ENCODE measurements around the gene HAUS7. TPM values are rescaled to one million over a fixed set of nuclear protein-coding genes. Genes with fewer than 3 reads are reported as not detected.

Gene HAUS7
- total RNA-seq, 1 donor from 2014 or later: 62.7 TPM

DNA sequence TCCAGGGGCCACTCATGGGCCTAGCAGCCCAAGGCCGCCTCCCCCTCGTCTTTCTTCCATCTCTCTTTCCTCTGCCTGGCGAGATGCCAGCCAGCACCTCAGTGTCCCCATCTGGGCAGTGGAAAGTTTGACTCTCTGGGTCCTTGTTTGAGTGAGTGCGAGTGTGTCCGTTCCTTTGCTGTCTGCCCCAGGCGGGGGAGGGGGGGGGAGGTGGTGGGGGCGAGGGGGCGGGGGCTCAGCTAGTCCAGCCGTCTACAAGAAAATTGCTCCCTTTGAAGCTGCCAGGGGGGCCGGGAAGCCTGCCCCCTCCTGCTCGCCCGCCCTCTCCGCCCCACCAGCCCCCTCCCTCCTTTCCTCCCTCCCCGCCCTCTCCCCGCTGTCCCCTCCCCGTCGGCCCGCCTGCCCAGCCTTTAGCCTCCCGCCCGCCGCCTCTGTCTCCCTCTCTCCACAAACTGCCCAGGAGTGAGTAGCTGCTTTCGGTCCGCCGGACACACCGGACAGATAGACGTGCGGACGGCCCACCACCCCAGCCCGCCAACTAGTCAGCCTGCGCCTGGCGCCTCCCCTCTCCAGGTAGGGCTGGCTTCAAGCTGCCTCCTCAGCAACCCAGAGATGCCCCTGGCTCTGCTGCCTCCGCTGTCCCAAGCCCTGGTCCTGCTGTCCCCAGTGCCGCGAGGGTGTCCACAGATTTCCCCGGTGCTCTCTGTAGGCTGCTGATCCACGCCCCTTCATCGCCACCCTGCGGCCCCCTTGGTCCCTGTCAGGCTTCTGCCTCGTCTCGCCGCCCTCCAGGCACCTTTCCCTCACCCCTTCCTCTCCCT is 24.4 kb upstream of the HAUS7 start, which contains the start of gene BGN:
TSS of gene BGN (plus strand) at position 440 of the 821 bp plus-strand sequence. CDS start 9,652 bp downstream, outside the sequence.
- intact Hi-C loops (cut with micrococcal nuclease): no loop called here
- Mint-ChIP-seq H3K4me1 (ENCODE audit: low read depth) (no peaks in the 10 kb centered on the region), H3K27ac (no peak within 1 kb of the TSS), H3K4me3 (no peak within 1 kb of the TSS), H3K9me3 (no peaks in the 10 kb centered on the region), H3K27me3 (ENCODE audit: insufficient read depth) (no peaks in the 10 kb centered on the region), H3K36me3 (ENCODE audit: low read depth) (no peaks in the 10 kb centered on the region)
- no peak for DNase-seq (ENCODE audit: low spot score)

DNA sequence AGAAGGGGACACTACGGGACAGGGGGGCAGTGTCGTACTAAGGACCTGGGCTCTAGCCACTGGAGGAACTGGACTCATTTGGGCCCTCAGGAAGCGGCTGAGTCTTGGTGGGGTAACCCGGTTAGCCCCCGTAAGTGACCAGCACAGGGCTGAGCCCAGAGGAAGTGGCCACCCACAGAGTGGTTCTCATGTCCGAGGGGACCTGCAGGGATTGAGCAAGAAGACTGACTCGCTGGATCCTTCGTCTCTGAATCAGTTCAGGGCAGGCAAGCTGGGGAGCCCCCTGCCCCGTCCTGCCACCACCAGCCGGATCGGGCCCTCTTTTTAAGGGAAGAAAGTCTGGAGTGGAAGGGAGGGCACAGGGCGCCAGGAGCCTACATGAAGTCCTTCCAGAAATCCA is 23.7 kb upstream of the HAUS7 start:
- Mint-ChIP-seq H3K27ac (no peak overlapping the region), H3K4me3 (no peak overlapping the region), H3K27me3 (ENCODE audit: insufficient read depth) (no peaks in the 10 kb centered on the region), H3K9me3 (no peaks in the 10 kb centered on the region), H3K36me3 (ENCODE audit: low read depth) (no peaks in the 10 kb centered on the region), H3K4me1 (ENCODE audit: low read depth) (no peaks in the 10 kb centered on the region)
- no peak for DNase-seq (ENCODE audit: low spot score)
- intact Hi-C loops (cut with micrococcal nuclease): no loop called here

DNA sequence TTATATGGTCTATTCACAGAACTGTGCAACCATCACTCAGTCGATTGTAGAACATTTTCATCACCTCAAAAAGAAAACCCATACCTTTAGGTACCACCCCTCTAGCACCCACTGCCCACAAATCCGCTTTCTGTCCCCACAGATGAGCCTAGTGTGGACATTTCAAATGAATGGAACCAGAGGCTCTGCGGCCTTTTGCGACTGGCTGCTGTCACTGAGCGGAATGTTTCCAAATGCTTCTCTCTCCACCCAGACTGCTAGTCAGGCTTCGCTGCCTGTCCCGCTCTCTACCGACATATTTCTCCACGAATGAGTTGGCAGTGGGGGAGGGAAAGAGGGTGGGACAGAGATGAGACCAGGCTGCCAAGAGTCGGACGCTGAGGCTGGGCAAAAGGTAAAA is 22.7 kb upstream of the HAUS7 start:
- Mint-ChIP-seq H3K4me1 (ENCODE audit: low read depth) (no peaks in the 10 kb centered on the region), H3K4me3 (no peak overlapping the region), H3K36me3 (ENCODE audit: low read depth) (no peaks in the 10 kb centered on the region), H3K27me3 (ENCODE audit: insufficient read depth) (no peaks in the 10 kb centered on the region), H3K27ac (no peak overlapping the region), H3K9me3 (no peaks in the 10 kb centered on the region)
- intact Hi-C loops (cut with micrococcal nuclease): no loop called here
- DNase-seq (ENCODE audit: low spot score): no peak

DNA sequence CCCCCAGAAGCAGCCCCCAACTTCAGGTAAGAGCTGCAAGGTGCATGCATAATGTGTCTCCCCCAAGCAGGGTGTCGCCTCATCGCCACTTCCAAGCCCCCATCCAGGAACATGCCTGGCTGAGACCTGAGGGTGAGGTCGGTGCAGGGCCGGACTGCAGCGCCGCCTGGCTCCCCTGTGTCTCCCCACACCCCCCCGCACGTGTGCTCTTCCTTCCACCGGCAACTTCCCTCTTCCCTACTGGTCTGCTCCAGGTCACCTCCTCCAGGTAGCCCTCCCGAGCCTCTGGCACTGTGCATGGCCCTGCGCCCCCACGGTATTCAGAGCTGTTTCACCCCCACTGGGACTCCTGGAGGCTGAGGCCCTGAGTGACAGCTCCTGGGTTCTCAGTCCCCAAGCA is 22.2 kb upstream of the HAUS7 start:
- DNase-seq (ENCODE audit: low spot score): no peak
- Mint-ChIP-seq H3K27me3 (ENCODE audit: insufficient read depth) (no peaks in the 10 kb centered on the region), H3K36me3 (ENCODE audit: low read depth) (no peaks in the 10 kb centered on the region), H3K4me1 (ENCODE audit: low read depth) (no peaks in the 10 kb centered on the region), H3K4me3 (no peak overlapping the region), H3K27ac (no peak overlapping the region), H3K9me3 (no peaks in the 10 kb centered on the region)
- intact Hi-C loops (cut with micrococcal nuclease): no loop called here

DNA sequence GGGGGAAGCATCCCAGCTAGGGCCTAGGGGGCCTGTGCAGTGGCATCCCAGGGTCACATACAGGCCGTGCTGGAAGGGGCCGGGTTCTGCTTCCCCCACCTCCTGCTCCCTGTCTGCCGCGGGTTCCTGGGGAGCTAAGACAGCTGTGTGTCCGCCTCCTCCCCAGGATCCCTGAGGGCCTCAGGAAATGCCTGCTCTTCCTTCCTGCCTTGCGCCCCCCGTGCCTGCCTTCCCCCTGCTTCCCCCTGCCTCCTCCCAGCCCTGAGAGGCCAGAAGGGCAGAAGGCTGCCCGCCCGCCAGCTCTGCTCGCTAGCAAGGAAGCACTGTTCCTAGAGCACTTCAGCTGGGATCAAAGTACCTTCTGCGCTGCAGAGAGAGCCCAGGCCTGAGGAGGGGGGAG is 21.5 kb upstream of the HAUS7 start:
- intact Hi-C loops (cut with micrococcal nuclease): no loop called here
- H3K27ac Mint-ChIP-seq: no peak overlapping the region
- H3K4me3 Mint-ChIP-seq: no peak overlapping the region
- no peak for DNase-seq (ENCODE audit: low spot score)
- no peaks in the 10 kb centered on the region for H3K9me3 Mint-ChIP-seq
- H3K36me3 Mint-ChIP-seq (ENCODE audit: low read depth): no peaks in the 10 kb centered on the region
- no peaks in the 10 kb centered on the region for H3K27me3 Mint-ChIP-seq (ENCODE audit: insufficient read depth)
- no peaks in the 10 kb centered on the region for H3K4me1 Mint-ChIP-seq (ENCODE audit: low read depth)

DNA sequence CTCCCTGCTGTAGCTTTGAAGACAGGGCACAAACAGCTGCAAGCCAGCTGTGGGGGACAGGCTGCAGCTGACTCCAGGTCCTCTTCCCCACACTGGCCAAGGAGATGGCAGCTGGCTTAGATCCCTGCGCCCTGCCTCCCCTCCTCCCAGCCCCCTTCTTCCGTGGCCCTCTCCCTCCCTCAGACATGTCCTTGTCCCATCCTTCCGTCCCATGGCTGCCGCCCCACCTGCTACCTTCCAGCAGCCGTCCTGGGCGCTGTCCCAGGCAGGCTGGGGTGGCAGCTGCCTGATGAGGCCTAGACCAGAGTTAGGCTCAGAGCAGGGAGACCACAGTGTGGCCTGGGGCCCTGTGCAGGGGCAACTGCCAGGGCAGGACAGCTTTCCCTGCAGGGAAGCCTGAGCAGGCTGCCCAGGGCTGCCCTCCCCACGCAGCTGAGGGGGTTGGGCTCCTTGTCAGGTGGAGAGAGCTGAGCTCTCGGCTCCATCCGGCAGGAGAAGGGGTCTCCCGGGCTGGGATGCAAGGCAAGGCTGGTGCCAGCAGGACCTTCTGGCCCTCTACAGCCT is 21.1 kb upstream of the HAUS7 start:
- Mint-ChIP-seq H3K36me3 (ENCODE audit: low read depth) (no peaks in the 10 kb centered on the region), H3K4me3 (no peak overlapping the region), H3K27ac (no peak overlapping the region), H3K4me1 (ENCODE audit: low read depth) (no peaks in the 10 kb centered on the region), H3K27me3 (ENCODE audit: insufficient read depth) (no peaks in the 10 kb centered on the region), H3K9me3 (no peaks in the 10 kb centered on the region)
- DNase-seq (ENCODE audit: low spot score): no peak
- intact Hi-C loops (cut with micrococcal nuclease): no loop called here

DNA sequence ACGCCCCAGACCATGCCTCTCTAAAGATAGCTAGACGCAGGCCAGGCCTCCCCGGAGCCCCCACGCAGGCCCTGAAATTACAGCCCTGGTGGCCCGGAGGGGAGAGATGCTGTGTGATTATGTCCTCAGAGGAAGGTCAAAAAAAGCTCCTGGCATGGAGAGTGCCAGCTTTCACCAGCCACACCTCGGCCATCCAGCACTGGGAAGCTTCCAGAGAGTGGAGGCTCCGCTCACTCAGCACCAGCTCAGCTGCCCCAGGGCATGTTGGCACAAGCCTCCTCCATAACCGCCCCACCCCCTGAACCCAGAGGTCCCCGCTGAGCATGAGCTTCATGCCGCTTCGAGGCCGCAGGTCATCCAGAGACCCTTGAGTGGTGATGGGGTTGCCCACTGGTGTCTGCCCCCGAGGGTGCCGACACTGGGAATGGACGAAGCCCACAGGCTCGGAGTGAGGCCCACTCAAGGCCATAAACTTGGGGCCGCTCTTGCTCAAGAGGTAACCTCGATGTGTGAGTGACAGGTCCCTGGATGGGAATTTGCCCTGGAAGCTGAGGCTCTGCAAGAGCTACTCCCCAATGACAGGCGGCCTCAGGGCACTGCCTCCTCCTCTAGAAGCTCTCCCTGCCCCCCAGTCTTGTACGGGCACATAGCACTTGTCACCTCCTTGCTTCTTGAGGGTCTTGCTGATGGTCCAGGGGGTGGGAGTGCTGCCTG is 20.0 kb upstream of the HAUS7 start:
- intact Hi-C loops (cut with micrococcal nuclease): no loop called here
- no peaks in the 10 kb centered on the region for H3K4me1 Mint-ChIP-seq (ENCODE audit: low read depth)
- no peaks in the 10 kb centered on the region for H3K27me3 Mint-ChIP-seq (ENCODE audit: insufficient read depth)
- H3K4me3 Mint-ChIP-seq: no peak overlapping the region
- H3K36me3 Mint-ChIP-seq (ENCODE audit: low read depth): no peaks in the 10 kb centered on the region
- no peaks in the 10 kb centered on the region for H3K9me3 Mint-ChIP-seq
- H3K27ac Mint-ChIP-seq: no peak overlapping the region
- DNase-seq (ENCODE audit: low spot score): no peak

DNA sequence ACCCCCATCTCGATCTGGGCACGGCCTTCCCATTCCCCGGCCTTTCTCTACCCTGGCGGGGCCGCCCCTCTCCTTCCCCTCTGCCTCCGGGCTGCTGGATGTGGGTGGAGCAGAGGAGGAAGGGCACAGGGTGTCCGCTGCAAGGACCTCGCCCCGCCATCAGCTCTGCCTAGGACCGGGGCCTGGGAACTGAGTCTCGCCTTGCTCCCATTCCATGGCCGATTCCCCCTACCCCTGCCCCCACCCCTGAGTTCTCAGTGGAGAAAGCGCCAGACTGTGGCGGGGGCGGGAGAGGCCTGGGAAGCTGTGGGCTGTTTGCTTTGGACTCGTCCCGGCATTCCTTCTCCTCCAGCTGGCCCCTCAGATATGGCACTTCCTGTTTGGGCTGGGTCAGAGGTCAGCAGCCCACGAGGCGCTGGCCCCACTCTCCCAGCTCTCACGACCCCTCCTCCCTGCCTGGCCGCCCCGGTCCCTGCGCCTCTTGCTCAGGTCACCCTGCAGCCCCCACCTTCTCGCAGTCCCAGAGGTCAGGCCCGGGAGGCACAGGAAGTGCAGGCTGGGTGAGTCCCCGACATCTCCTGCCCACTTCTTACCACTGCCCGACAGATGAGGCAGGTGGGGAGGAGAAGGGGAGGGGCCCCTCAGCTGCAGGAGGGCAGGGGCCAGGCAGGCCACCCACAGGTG is 18.0 kb upstream of the HAUS7 start:
- no peak for DNase-seq (ENCODE audit: low spot score)
- Mint-ChIP-seq H3K4me3 (no peak overlapping the region), H3K27ac (no peak overlapping the region), H3K4me1 (ENCODE audit: low read depth) (no peaks in the 10 kb centered on the region), H3K9me3 (no peaks in the 10 kb centered on the region), H3K36me3 (ENCODE audit: low read depth) (no peaks in the 10 kb centered on the region), H3K27me3 (ENCODE audit: insufficient read depth) (no peaks in the 10 kb centered on the region)
- intact Hi-C loops (cut with micrococcal nuclease): no loop called here

DNA sequence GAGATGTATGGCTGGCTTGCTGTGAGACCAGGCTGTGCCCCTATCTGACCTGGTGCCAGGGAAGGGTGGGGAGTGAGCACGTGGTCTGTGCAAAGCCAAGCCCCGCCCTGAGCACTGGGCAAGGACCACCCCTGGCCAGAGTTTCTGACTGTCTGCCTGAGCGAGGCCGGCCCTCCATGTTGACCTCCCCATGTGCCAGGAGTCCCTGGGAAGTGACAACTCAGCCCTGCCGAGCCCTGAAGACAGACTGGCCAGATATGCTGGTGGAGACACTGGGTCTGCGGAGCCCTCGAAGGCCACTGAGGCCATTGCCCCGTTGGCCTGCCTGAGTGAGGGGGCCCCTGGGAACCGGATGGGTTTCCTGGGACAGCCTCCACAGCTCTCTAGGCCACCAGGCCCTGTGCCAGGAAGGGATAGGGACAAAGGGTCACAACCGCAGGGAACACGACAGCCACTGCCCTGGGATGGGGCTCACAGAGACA is 17.3 kb upstream of the HAUS7 start:
- H3K36me3 Mint-ChIP-seq (ENCODE audit: low read depth): no peaks in the 10 kb centered on the region
- H3K9me3 Mint-ChIP-seq: no peaks in the 10 kb centered on the region
- DNase-seq (ENCODE audit: low spot score): no peak
- no peak overlapping the region for H3K4me3 Mint-ChIP-seq
- intact Hi-C loops (cut with micrococcal nuclease): no loop called here
- H3K27me3 Mint-ChIP-seq (ENCODE audit: insufficient read depth): no peaks in the 10 kb centered on the region
- no peaks in the 10 kb centered on the region for H3K4me1 Mint-ChIP-seq (ENCODE audit: low read depth)
- no peak overlapping the region for H3K27ac Mint-ChIP-seq

DNA sequence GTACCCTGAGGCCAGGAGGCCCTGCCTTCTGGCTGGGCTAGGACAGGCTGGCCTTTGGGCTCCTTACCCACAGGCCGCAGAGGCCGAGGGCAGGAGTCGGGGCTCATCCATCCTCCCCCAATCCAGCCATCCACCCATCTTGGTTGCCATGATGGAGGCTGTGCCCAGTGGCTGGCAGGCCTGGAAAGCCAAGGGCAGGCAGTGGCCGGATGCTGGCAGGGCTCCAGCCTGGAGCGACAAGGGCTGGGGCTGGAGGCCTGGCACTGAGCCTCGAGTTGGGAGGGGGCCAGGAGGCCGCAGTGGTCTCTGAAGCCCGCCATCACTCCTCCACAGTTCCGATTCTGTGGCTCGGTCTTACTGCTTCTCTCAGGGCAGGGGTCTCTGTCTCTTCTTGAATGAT is 15.8 kb upstream of the HAUS7 start:
- Mint-ChIP-seq H3K4me1 (ENCODE audit: low read depth) (no peaks in the 10 kb centered on the region), H3K36me3 (ENCODE audit: low read depth) (no peaks in the 10 kb centered on the region), H3K4me3 (no peak overlapping the region), H3K27ac (no peak overlapping the region), H3K9me3 (no peaks in the 10 kb centered on the region), H3K27me3 (ENCODE audit: insufficient read depth) (no peaks in the 10 kb centered on the region)
- intact Hi-C loops (cut with micrococcal nuclease): no loop called here
- no peak for DNase-seq (ENCODE audit: low spot score)

DNA sequence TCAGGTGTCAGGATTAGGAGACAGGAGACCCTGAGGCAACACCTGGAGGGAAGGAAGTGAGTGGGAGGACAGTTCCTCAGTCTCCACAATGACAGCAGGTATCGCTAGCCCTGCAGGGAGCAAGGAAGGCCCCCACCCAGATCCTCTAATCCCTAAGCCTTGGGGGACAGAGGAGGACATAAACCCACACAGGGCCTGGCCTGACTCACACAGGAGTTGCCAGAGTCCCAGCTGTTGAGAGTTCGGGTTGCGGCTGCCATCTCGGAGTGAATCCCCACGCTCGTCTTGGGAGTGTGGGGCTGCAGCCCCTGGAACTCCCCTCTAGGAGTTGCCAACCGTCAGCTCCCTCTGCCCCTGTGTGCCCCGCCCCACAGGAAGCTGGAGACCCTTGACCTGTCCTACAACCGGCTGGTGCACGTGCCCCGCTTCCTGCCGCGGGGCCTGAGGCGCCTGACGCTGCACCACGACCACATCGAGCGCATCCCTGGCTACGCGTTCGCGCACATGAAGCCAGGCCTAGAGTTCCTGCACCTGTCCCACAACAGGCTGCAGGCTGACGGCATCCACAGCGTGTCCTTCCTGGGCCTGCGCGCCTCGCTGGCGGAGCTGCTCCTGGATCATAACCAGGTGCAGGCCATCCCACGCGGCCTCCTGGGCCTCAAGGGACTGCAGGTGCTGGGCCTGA is 15.2 kb upstream of the HAUS7 start:
- H3K4me1 Mint-ChIP-seq (ENCODE audit: low read depth): no peaks in the 10 kb centered on the region
- no peaks in the 10 kb centered on the region for H3K36me3 Mint-ChIP-seq (ENCODE audit: low read depth)
- no peak for DNase-seq (ENCODE audit: low spot score)
- no peak overlapping the region for H3K27ac Mint-ChIP-seq
- H3K4me3 Mint-ChIP-seq: no peak overlapping the region
- H3K27me3 Mint-ChIP-seq (ENCODE audit: insufficient read depth): no peaks in the 10 kb centered on the region
- H3K9me3 Mint-ChIP-seq: no peaks in the 10 kb centered on the region
- intact Hi-C loops (cut with micrococcal nuclease): no loop called here

DNA sequence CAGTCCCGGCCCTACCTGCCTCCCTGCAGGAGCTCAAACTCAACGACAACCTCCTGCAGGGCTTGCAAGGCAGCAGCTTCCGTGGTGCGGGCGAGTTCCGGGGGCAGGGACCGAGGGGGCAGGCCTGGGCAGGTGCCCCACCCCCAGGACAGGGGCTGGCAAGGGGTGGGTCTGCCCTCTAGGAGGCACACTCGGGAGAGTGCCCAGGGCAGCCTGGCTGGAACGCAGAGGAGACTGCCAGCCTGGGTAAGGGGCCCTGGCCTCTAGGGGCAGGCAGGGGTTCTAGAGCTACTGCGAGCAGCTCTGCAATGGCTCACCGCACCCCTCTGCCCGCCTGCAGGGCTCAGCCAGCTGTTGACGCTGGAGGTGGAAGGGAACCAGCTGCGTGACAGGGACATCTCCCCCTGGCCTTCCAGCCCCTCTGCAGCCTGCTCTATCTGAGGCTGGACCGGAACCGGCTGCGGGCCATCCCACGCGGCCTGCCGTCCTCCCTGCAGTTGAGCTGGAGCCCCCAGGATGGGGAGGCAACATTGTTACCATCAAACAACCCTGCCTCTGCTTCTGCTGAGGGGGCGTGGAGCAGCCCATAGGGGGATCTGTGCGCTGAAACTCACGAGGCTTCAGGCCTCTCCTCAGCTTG is 12.1 kb upstream of the HAUS7 start:
- Mint-ChIP-seq H3K9me3 (no peaks in the 10 kb centered on the region), H3K4me1 (ENCODE audit: low read depth) (no peaks in the 10 kb centered on the region), H3K27ac (no peak overlapping the region), H3K4me3 (no peak overlapping the region), H3K27me3 (ENCODE audit: insufficient read depth) (no peaks in the 10 kb centered on the region), H3K36me3 (ENCODE audit: low read depth) (no peaks in the 10 kb centered on the region)
- intact Hi-C loops (cut with micrococcal nuclease): no loop called here
- no peak for DNase-seq (ENCODE audit: low spot score)

Data from activated T-helper 1 cell treated with anti-CD3 and anti-CD28 coated beads, Interleukin-12 subunit alpha, Interleukin-12 subunit beta, Interleukin-2, Interleukin-4 antibody, amounts not matched to agents 30 ng/mL and 10 ng/mL and 1 ng/mL, durations not matched to agents 14 hours and 24 hours and 36 hours (primary cell).